HepG2 (cell line): ENCODE data around the gene SMYD5. TPM values are rescaled to one million over a fixed set of nuclear protein-coding genes. Genes with fewer than 3 reads are reported as not detected.
A peak's percentile ranks its signal among the peaks of the same experiment; 100 is the strongest.

Experiments used
- ATAC-seq: fragments of 200-7000 bp; cut with Tn5 transposase; 3 replicates; pipeline ENCODE4 v1.9.1; 2020; ENCODE audit warnings: mild to moderate bottlenecking, moderate library complexity
- BruUV-seq: library from RNA; stranded (reverse); fragments of 400-500 nt; replicated peaks from 2 replicates; lab custom pipeline; 2021; lab: Mats Ljungman, UMichigan
- CTCF ChIA-PET: fragments of 300-600 bp; formaldehyde crosslinking; extraction: SDS; loops from one replicate; lab custom pipeline; 2021; ENCODE audit warnings: low total read pairs, inconsistent platforms, low intra/inter-chr PET ratio; lab: Yijun Ruan, JAX
- POLR2A ChIA-PET: fragments of 350-600 bp; sonication (Branson Sonifier 250); formaldehyde crosslinking; loops from one replicate; lab custom pipeline; 2020; ENCODE audit warnings: antibody characterized with exemption, inconsistent platforms; lab: Yijun Ruan, JAX
- DNase-seq: peaks from one replicate; pipeline ENCODE4 v3.0.0-alpha.2; 2015; ENCODE audit warnings: low spot score
- FAIRE-seq: peaks from 3 replicates; lab custom pipeline; 2011; peaks lifted over from hg19 to GRCh38; lab: Jason Lieb, UNC
- H2AFZ ChIP-seq: one replicate; pipeline ENCODE4 v1.6.1; 2011; ENCODE audit warnings: low read length, inconsistent platforms
- H3K27ac ChIP-seq: fragments of 300-600 bp; 3 replicates; pipeline ENCODE4 v1.8.0; 2011; ENCODE audit warnings: mixed run types, mild to moderate bottlenecking, mixed read lengths, low read length, inconsistent platforms; ENCODE audit not compliant: insufficient read depth; ENCODE audit errors: extremely low read length
- H3K27me3 ChIP-seq, 2 experiments: fragments of 200-600 bp in 1 of 2; 2 replicates in 1 of 2; 3 replicates in 1 of 2; pipeline versions ENCODE4 v1.6.0 to v1.8.0; 2011; ENCODE audit warnings: low read length in 2 of 2, mild to moderate bottlenecking in 2 of 2, moderate library complexity in 2 of 2, inconsistent platforms in 1 of 2; ENCODE audit not compliant: insufficient read depth in 2 of 2, control insufficient read depth in 1 of 2
- H3K36me3 ChIP-seq, 2 experiments: fragments of 200-600 bp in 1 of 2; replicated peaks in 1 of 2; 2 replicates in 1 of 2; 3 replicates in 1 of 2; pipeline versions ENCODE4 v1.5.1 to v1.8.0; 2011; ENCODE audit warnings: low read length in 2 of 2, inconsistent platforms in 1 of 2; ENCODE audit not compliant: insufficient read depth in 2 of 2, control insufficient read depth in 1 of 2
- H3K4me1 ChIP-seq: 2 replicates; pipeline ENCODE4 v1.5.1; 2012; ENCODE audit warnings: low read length, inconsistent platforms; ENCODE audit not compliant: insufficient read depth
- H3K4me2 ChIP-seq: 2 replicates; pipeline ENCODE4 v1.6.0; 2011; ENCODE audit warnings: low read depth, low read length, inconsistent platforms
- H3K4me3 ChIP-seq, 3 experiments: fragments of 200-600 bp in 1 of 3; sonication (generic), shearing (Covaris generic) in 1 of 3; replicated peaks in 1 of 3; 2 replicates each; pipeline ENCODE4 v1.5.1; 2011 to 2016; ENCODE audit warnings: low read length in 3 of 3, inconsistent platforms in 2 of 3, low read depth in 2 of 3, mild to moderate bottlenecking in 2 of 3, control low read depth in 1 of 3, mixed read lengths in 1 of 3; ENCODE audit not compliant: insufficient read depth in 1 of 3
- H3K79me2 ChIP-seq: one replicate; pipeline ENCODE4 v1.6.1; 2011; ENCODE audit warnings: low read length, inconsistent platforms; ENCODE audit not compliant: insufficient read depth
- H3K9ac ChIP-seq: 2 replicates; pipeline ENCODE4 v1.6.0; 2011; ENCODE audit warnings: mild to moderate bottlenecking, low read depth, low read length, inconsistent platforms; ENCODE audit not compliant: insufficient read depth
- H3K9me3 ChIP-seq: 2 replicates; pipeline ENCODE4 v1.5.1; 2012; ENCODE audit warnings: mild to moderate bottlenecking, low read length
- H4K20me1 ChIP-seq: 2 replicates; pipeline ENCODE4 v1.6.0; 2011; ENCODE audit warnings: inconsistent platforms, mild to moderate bottlenecking, low read length, moderate library complexity; ENCODE audit not compliant: insufficient read depth
- AGO2 ChIP-seq: fragments of 200-400 bp; formaldehyde crosslinking; optimal IDR thresholded peaks from 2 replicates; pipeline ENCODE3; 2017; ENCODE audit warnings: mild to moderate bottlenecking, low read depth, low read length, moderate library complexity
- CEBPG ChIP-seq: IDR thresholded peaks from 2 replicates; pipeline ENCODE4 v1.6.1; 2016
- KMT2A ChIP-seq: sonication (generic); formaldehyde crosslinking; IDR thresholded peaks from 2 replicates; pipeline ENCODE4 v1.4.0; 2020; ENCODE audit warnings: missing genetic modification reagents
- MAFF ChIP-seq: IDR thresholded peaks from 2 replicates; pipeline ENCODE4 v1.6.1; 2011; ENCODE audit warnings: low read depth, low read length, improper control_type of control experiment
- ZC3H13 ChIP-seq: sonication (generic); formaldehyde crosslinking; IDR thresholded peaks from 2 replicates; pipeline ENCODE4 v1.8.1; 2023; ENCODE audit warnings: mild to moderate bottlenecking, missing genetic modification reagents, moderate library complexity
- ZNF446 ChIP-seq: sonication (generic); formaldehyde crosslinking; IDR thresholded peaks from 2 replicates; pipeline ENCODE4 v1.5.0; 2020; ENCODE audit warnings: mild to moderate bottlenecking, missing genetic modification reagents
- ZNF672 ChIP-seq: sonication (generic); formaldehyde crosslinking; IDR thresholded peaks from 2 replicates; pipeline ENCODE4 v1.8.1; 2022; ENCODE audit warnings: missing genetic modification reagents
- WGBS: methylation state at CpG from one replicate; pipeline ENCODE4 v1.1.6; 2017; ENCODE audit warnings: low lambda C conversion rate; 5-methylcytosine and 5-hydroxymethylcytosine counted together
- in situ Hi-C: cut with HindIII; loops from 2 replicates; pipeline ENCODE4 v1.10.0; 2017; ENCODE audit warnings: low pct_unique_long_range_greater_than_20kb; ENCODE audit not compliant: extremely low pct_ligation_motif_present
- intact Hi-C: fragments of 100-400 bp; cut with micrococcal nuclease; formaldehyde crosslinking; loops from one replicate; pipeline ENCODE4 v1.10.0; 2022; ENCODE audit not compliant: unreplicated experiment
- polyA plus RNA-seq, 8 experiments: library from polyadenylated mRNA; depleted of rRNA in 3 of 8; stranded (reverse) in 7 of 8; unstranded in 1 of 8; fragments of >200 nt; fragmentation: Illumina TruSeq in 4 of 8; extraction: Trizol in 4 of 8; gene quantifications; 2 replicates each; pipeline versions ENCODE4 v1.2.1 to v1.2.3, GENCODE V29; 2011 to 2016; ENCODE audit warnings: low read depth in 4 of 8, missing spikeins in 1 of 8, mixed read lengths in 1 of 8; ENCODE audit not compliant: insufficient read depth in 1 of 8
- total RNA-seq, 5 experiments: library from RNA; depleted of rRNA; stranded (reverse); fragments of >200 nt; fragmentation: Illumina TruSeq; extraction: Trizol; gene quantifications; 2 replicates each; pipeline ENCODE4 v1.2.3, GENCODE V29; 2016; ENCODE audit warnings: low read depth in 1 of 5
- TF ChIP-seq, protein P1 (sequence below): sonication (generic); formaldehyde crosslinking; IDR thresholded peaks from 2 replicates; pipeline ENCODE4 v1.8.0; 2022; ENCODE audit warnings: missing genetic modification reagents, mild to moderate bottlenecking, inconsistent platforms, borderline replicate concordance
- TF ChIP-seq, protein P2 (sequence below): sonication (generic); formaldehyde crosslinking; IDR thresholded peaks from 2 replicates; pipeline ENCODE4 v1.8.1; 2023; ENCODE audit warnings: missing genetic modification reagents, inconsistent platforms, borderline replicate concordance

SMYD5 gene
- total and polyA plus RNA-seq, 2 of the 13 experiments (the other 11 are each of a cell fraction or from before 2014, with no cell fraction given): 55.8 to 70.4 TPM

DNA sequence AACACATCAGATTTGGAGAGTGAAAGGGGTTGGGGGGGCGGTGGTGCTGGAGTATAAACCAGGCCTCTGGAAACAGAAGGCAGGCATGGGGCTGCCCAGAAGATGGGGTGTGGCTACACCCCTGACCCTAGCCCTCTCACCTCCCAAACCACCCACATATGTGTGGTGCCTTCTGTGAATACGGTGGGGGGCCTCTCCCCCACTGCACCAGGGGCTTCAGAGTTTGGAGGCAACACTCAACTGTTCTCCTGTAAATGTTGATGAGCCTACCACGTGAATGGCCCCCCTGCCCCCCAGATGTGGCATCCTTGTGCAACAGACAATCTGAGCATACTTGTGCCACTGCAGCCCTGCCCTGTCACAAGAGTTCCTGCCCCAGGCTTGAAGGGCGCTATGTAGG lies 50.7 kb downstream of the SMYD5 start (continued):
- TF ChIP-seq, protein P1, sequence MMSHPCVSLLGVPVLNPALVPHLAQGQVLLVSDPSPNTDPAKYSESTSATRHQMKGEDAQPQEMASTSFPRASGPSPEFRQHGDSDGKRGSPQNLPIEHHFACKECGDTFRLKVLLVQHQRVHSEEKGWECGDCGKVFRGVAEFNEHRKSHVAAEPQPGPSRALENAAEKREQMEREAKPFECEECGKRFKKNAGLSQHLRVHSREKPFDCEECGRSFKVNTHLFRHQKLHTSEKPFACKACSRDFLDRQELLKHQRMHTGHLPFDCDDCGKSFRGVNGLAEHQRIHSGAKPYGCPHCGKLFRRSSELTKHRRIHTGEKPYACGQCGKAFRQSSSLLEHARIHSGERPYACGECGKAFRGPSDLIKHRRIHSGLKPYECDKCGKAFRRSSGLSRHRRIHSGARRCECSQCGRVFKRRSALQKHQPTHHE: no peak
- TF ChIP-seq ZNF446 (no peak), MAFF (no peak), ZNF672 (CRISPR knock-in tag) (no peak), KMT2A (CRISPR knock-in tag) (no peak), CEBPG (CRISPR knock-in tag) (peak; percentile 33; the same call in 1 of the 2 replicates)
- TF ChIP-seq, protein P2, sequence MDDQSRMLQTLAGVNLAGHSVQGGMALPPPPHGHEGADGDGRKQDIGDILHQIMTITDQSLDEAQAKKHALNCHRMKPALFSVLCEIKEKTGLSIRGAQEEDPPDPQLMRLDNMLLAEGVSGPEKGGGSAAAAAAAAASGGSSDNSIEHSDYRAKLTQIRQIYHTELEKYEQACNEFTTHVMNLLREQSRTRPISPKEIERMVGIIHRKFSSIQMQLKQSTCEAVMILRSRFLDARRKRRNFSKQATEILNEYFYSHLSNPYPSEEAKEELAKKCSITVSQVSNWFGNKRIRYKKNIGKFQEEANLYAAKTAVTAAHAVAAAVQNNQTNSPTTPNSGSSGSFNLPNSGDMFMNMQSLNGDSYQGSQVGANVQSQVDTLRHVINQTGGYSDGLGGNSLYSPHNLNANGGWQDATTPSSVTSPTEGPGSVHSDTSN (CRISPR knock-in tag): no peak
- TF ChIP-seq, all 625 proteins: peak for 3

DNA sequence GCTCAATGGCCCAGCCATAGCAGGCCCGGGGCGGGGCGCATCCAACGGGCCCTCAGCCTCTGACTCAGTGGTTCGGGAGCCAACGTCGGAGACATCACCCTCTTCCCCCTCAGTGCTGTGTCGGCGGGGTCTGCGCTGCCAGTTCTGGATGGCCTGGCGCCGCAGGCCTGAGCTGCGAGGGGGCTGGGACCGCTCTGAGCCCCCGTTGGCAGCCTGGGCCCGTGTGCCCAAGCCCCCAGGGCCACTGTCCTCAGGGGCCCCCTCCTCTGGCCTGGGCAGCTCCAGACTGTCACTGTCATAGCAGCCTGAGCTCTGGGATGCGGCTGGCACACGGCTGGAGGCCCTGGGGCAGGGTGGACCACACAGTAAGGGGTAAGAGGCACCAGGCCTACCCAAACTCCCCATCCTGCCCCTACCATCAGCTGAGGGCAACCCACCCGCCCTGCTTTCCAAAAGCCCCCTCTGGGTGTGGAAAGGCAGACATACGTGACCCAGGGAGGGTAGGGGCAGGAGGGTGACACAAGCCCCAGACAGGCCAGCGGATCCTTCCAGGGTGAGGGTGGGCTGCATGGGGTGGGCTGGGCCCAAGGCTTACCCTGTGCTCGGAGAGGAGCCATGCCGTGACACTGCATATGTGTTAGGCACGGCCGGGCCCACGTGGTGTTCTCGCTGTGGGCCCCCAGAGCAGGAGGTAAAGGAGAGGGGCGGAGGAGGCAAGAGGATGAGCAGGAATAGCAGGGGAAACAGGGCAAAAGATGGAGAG lies 51.4 kb downstream of the SMYD5 start:
- CTCF ChIA-PET: no interaction called here
- no peak for FAIRE-seq
- H3K36me3 ChIP-seq: peaks cover 0 to 3% of the 10 kb centered on the region in 2 experiments; a peak in 2 of 5 replicates

More for the DNA sequence above, 51.4 kb downstream of the SMYD5 start:
- no peaks in the 10 kb centered on the region for H3K9me3 ChIP-seq
- POLR2A ChIA-PET: no interaction called here
- in situ Hi-C loops (no loop called here), intact Hi-C loops (no loop called here)
- no peaks in the 10 kb centered on the region for H4K20me1 ChIP-seq
- ATAC-seq: no peak
- H3K4me2 ChIP-seq: no peak overlapping the region
- H3K9ac ChIP-seq: no peak overlapping the region
- TF ChIP-seq AGO2: peak; percentile 31
- TF ChIP-seq ZC3H13 (CRISPR knock-in tag): no peak
- H2AFZ ChIP-seq: no peak overlapping the region
- no peak for DNase-seq
- no peak overlapping the region for H3K27ac ChIP-seq
- H3K4me1 ChIP-seq: peaks cover 43% of the 10 kb centered on the region
- no peak overlapping the region for H3K4me3 ChIP-seq
- no peaks in the 10 kb centered on the region for H3K27me3 ChIP-seq
- no peaks in the 10 kb centered on the region for H3K79me2 ChIP-seq
- no TSS peak for BruUV-seq
- 95% methylated on average over 14 of the region's 28 CpGs for WGBS
